NT2/D1 (cell line): ENCODE measurements around the gene ADCY3.

Source experiments
- YY1 ChIP-seq: IDR thresholded peaks from 2 replicates; pipeline ENCODE4 v1.6.1; 2011; ENCODE audit not compliant: insufficient read length, insufficient read depth
- ZNF274 ChIP-seq: IDR thresholded peaks from 2 replicates; pipeline ENCODE4 v1.6.1; 2011; ENCODE audit warnings: mild to moderate bottlenecking, low read depth, low read length

DNA sequence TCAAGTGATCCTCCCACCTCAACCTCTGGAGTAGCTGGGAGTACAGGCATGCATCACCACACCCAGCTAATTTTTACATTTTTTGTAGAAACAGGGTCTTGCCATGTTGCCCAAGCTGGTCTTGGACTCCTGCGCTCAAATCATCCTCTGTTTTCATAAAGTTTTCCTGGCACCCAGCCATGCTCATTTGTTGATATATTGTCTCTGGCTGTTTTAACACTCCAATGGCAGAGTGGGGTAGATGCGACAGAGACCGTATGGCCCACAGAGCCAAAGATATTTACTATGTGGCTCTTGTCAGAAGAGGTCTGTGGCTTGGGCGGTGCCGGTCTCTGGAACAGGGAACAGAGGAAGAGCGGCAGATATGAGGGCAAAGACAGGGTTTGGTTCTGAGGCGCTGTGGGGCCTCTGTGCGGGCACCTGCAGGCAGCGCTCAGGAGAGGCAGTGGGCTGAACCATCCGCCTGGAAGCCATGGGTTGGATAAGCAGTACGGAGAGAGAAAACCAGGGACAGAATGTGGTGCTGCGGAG lies 76.6 kb downstream of the ADCY3 start:
- TF ChIP-seq ZNF274 (no peak), YY1 (no peak)
